Hematopoietic multipotent progenitor cell (in vitro differentiated cells): Measurements from ENCODE around the gene GABRG2. TPM values are rescaled to one million over a fixed set of nuclear protein-coding genes. Genes with fewer than 3 reads are reported as not detected.

Experiments
- DNase-seq, 3 donors: peaks; one replicate each; pipeline ENCODE4 v3.0.0-alpha.2; 2011 to 2015; ENCODE audit warnings: low read depth in 2 of 3, low spot score in 2 of 3
- total RNA-seq: library from RNA; depleted of rRNA; stranded (reverse); fragments of >200 nt; gene quantifications from one replicate; pipeline ENCODE4 v1.2.3, GENCODE V29; 2012

Gene GABRG2
- total RNA-seq, 1 donor = under 0.01 TPM

DNA sequence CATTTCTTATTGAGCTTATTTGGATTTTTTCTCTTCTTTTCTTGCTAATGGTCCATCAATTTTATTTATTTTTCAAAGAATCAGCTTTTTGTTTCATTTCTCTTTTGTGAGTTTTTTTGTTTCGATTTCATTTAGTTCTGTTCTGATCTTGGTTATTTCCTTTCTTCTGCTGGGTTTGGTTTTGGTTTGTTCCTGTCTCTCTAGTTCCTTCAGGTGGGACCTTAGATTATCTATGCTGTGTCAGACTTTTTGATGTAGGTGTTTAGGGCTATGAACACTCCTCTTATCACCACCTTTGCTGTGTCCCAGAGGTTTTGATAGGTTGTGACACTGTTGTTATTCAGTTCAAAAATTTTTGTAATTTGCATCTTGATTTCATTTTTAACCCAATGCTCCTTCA is 119.8 kb downstream of the GABRG2 start:
- DNase-seq = no peak

DNA sequence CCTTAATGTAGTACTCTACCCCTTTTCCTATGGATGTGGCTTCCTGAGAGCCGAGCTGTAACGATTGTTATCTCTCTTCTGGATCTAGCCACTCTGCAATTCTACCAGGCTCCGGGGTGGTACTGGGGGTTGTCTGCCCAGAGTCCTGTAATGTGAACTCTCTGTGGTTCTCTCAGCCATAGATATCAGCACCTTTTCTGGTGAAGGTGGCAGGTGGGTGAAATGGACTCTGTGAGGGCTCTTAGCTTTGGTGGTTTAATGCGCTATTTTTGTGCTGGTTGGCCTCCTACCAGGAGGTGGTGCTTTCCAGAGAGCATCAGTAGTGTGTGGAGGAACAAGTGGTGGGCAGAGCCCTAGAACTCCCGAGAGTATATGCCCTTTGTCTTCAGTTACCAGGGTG is 122.1 kb downstream of the GABRG2 start:
- no peak for DNase-seq

DNA sequence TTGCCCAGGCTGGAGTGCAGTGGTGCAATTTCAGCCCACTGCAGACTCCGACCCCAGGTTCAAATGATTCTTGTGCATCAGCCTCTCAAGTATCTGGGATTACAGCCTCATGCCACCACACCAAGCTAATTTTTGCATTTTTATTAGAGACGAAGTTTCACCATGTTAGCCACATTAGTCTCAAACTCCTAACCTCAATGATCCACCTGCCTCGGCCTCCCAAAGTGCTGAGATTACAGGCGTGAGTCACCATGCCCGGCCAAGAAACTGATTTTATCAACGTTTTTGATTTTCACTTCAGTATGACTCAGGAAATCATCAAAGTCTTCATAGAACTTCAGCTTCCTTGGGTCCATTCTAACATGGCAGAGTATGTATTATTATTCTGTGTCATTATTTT is 125.4 kb downstream of the GABRG2 start:
- no peak for DNase-seq

DNA sequence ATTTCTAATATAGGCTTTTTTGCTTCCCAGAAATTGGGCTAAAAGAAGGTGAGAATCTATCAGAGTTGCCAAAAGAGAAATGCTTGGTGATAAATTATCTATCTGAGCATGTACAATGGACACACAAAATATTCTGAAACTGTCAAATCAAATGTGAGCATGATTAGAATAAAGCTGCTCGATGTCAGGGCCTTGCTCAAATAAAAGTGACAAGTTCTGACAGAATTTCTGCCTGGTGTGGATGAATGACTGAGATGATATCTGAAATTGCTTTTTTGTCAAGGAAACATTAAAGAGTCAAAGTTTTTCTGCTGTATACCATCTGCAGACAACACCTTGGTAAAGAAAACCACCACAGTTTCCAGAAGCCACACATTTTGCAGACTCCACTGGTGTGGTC is 128.8 kb downstream of the GABRG2 start:
- no peak for DNase-seq

DNA sequence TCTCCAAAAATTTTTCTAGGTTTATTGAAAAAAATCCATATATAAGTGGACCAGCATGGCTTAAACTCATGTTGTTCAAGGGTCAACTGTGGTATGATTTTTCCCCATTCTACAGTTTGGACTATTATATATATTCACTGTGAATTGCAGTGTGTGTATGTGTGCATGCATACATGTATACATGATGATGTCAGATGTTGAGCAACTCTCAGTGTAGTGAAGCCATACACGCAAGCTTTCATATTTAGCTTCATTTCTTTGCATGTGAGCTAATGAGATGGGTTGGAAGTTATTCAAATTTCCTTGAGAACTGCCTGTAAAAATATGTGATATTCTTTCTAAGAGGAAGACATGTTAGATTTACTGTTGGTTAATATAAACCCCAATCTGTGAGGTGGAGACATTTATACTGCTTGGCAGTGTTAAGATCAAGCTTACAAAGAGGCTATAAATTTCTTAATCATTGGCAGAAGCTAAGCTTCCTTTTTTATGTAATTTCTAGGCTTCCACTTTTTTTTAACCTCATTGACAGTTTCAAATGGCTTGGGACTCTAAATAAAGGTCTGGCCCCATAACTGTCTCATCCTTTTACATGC is 134.8 kb downstream of the GABRG2 start:
- no peak for DNase-seq

Other genes with a start within 250 kb of the GABRG2 start
- gene GABRA1, start 219.7 kb upstream of the GABRG2 start, total RNA-seq = not detected